Iris pigment epithelial cell (primary cell): ENCODE data around the gene SLC8B1.

Experiments
- DNase-seq: peaks from one replicate; pipeline ENCODE4 v3.0.0-alpha.2; 2011; ENCODE audit warnings: low read depth

Gene SLC8B1

DNA sequence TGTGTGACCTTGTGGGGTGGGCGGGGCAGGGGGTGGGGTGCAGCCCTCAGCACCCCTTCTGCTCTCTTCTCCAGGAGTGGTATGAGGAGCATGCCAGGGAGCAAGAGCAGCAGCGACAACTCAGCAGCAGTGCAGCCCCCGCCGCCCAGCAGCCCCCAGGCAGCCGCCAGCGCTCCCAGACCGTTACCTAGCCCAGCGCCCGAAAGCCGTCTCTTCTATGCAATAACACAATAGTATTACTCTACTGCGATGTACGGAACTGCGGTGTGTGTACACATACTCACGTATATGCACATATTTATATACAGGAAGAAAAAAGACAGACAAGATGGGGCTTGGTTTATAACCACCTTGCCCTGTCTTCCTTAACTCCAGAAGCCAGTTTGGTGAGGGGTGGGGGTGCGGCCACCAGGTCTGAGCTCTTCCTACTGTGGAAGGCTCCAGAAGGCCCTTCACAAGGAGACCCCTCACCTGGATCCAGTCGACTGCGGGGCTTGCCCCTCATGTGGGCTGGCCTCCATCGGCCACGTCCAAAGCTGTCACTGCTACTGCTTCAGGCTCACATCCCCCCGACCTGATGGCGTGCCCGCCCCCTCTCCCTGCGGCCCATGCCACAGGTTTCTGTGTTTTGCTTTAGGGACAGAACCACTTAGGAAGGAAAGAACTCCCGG, 38.9 kb downstream of the SLC8B1 start:
- no peak for DNase-seq

GRCh38 chr12:113293100-113293499, 41.8 kb downstream of the SLC8B1 start:
- DNase-seq, result no peak

DNA sequence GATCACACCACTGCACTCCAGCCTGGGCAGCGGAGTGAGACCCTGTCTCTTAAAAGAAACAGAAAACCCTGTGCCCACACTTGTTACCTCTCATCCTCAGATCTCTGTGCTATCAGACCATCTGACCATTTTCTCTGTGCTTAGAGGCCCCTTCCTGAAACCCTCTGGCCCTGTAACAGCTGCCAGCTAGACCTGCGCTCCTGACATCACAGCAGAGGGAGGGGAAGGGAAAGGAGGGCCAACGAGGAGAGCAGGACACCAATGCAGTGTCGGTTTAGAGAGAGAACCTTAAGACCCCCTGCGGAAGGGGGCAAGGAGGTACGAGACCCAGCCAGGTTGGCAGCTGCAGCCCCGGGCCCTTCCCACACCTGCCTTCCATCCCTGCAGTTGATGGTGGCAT, 42.4 kb downstream of the SLC8B1 start:
- DNase-seq, result no peak

DNA sequence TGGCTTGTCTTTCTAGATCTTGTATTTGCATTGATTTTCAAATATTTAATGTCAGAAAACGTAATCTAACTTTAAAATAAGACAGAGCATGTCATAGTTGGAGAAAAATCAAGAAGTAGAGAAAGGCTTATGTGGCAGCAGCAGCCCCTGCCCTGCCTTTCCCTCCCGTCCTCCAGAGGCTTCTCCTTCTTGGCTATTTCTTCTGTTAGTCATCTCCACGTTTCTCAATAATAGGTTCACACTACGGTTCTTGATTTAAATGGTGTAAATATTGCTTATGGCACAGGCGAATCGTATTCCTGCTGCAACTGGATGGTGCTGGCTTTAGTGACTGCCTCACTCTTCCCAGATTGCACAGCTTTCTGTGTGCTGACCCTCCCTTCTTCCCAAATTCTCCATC, 42.8 kb downstream of the SLC8B1 start:
- peak; percentile 88 for DNase-seq

DNA sequence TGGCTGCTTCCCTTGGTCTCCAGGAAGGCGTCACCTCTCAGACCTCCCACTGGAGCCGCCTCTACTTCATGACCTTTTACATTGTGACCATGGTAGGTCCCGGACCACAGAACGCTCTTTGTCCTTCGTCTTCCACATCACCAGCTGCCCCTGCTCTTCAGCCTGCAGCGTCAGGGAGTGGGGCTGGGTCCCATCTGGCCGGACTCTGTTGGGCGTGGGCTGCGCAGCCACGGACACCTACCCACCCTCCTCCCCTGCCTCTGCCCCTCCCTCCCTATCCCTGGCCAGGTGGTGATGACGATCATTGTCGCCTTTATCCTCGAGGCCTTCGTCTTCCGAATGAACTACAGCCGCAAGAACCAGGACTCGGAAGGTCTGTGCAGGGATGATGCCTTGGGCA, 43.3 kb downstream of the SLC8B1 start:
- DNase-seq, result no peak

- DNase-seq, result no peak
Measured at GRCh38 chr12:113290506-113290905, 44.4 kb downstream of the SLC8B1 start.

- no peak for DNase-seq
Measured at GRCh38 chr12:113289361-113289760, 45.5 kb downstream of the SLC8B1 start.

- no peak for DNase-seq
Measured at GRCh38 chr12:113287899-113288282, 47.0 kb downstream of the SLC8B1 start.

DNA sequence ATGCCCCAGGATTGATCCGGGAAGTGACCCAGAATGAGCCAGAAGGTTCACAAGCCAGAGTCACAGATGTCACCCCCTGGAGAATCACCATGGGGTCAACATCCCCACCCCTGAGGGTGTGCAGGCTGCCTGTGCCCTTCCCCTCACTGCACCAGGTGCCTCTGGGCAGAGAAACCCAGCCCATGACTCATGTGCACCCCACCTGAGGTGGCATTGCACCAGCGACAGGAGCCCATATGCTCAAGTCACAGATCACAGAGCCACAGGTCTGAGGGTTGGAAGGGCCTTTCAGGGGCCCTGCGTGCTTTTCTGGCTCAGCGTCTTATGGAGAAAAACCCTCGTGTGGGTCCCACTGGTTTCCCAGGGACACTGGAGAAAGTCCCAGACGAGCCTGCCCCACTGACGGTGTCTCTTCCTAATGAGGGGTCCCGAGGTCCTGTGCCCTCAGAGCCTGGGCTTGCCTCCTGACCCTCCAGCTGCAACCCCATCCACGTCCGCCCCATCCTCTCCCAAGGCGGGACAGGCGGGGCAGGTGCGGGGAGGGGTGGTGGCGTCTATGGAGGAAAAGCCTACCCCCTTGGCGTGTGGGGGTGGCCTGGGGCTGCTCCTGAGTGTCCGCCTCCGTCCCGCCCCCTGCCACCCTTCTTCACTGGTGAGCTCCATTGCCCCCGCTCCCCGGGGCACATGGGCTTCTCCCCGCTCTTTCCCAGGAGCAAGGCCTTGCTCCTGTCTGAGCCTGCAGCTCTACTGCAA, 47.6 kb downstream of the SLC8B1 start:
- no peak for DNase-seq

GRCh38 chr12:113286712-113287111, 48.2 kb downstream of the SLC8B1 start:
- DNase-seq, result no peak

DNA sequence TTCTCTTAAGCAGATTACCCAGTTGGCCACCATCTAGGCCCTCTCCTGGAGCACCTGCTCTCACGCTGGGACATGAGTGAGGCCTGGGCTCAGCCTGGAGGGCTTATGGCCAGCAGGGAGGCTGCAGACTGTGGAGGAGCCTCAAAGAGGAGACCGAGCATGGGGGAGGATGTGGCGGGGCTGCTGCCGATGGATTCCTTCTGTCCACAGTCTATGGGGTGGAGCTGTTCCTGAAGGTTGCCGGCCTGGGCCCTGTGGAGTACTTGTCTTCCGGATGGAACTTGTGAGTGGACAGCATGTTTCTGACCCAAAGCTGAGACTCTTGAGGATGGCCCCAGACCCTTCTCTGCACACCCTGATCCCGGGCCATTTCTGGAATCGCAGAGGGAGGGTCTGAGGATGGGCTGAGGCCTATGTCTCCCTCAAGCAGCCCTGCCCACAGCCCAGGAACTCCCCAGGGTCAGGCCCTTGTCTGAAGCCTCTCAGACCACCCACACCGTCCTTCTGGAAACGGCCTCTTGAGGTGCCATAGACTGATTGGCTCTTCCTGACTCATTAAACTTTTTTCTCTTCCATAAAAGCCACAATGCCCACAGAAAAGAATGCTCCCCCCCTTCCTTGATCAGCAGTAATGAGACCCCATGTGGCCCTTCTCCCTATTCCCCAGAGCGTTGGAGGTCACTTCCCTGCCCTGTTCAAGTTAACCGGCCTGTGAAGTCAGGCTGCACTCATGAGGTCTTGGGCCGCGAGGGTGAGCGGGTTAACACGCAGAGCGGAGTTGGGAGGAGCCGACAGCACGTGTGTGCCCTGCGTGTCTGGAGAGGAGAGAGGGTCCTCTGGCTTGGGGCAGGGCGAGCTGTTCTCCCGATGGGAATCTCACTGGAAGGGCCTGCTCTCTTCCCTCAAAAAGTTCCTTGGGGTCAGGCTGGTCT, 49.0 kb downstream of the SLC8B1 start:
- DNase-seq, result no peak

- DNase-seq, result no peak
Measured at GRCh38 chr12:113284751-113285150, 50.2 kb downstream of the SLC8B1 start.

DNA sequence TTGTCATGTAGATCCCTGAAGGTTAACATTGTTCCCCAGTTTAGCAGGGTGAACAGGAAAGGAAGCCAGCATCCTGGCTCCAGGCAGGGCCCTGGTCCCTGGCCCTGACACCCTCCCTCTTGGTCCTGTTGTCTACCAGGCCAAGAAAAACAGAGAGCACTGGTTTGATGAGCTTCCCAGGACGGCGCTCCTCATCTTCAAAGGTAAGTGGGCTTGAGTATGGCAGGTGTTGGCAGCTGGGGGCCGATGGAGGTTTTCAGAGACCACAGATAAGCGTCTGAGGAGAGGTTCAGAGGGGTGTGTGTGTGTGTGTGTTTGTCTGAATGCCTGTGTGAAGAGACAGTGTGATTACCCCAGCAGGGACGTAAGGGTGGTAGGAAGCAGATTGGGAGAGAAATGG, 56.3 kb downstream of the SLC8B1 start:
- DNase-seq, result no peak

- DNase-seq, result no peak
Measured at GRCh38 chr12:113278141-113278540, 56.8 kb downstream of the SLC8B1 start.

GRCh38 chr12:113277511-113277910, 57.4 kb downstream of the SLC8B1 start:
- no peak for DNase-seq

GRCh38 chr12:113276946-113277500, 57.9 kb downstream of the SLC8B1 start:
- DNase-seq, result no peak

DNA sequence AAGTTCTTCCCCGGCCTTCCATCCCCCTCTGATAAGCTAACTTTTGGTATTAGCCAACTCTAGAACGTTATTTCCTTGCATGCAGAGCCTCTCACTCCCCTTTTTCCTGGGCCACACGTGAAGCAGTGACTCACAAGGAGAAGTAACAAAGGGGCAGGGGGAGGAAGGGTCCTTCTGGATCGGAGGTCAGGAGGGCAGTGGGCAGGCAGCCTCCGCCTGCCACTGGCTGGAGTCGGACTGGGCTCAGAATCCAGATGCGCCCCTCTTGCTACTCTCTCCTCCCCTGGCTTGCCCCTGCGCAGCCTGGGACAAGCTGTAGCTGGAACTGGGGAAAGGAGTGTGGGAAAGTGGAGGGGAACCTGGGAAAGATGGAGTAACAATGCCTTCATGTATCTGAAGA, 58.6 kb downstream of the SLC8B1 start:
- DNase-seq, result no peak

- no peak for DNase-seq
Measured at GRCh38 chr12:113274848-113275247, 60.1 kb downstream of the SLC8B1 start.

GRCh38 chr12:113273053-113273725, 61.7 kb downstream of the SLC8B1 start:
- peak; percentile 45 for DNase-seq

GRCh38 chr12:113271853-113272561, 62.9 kb downstream of the SLC8B1 start:
- DNase-seq, result peak; percentile 84

DNA sequence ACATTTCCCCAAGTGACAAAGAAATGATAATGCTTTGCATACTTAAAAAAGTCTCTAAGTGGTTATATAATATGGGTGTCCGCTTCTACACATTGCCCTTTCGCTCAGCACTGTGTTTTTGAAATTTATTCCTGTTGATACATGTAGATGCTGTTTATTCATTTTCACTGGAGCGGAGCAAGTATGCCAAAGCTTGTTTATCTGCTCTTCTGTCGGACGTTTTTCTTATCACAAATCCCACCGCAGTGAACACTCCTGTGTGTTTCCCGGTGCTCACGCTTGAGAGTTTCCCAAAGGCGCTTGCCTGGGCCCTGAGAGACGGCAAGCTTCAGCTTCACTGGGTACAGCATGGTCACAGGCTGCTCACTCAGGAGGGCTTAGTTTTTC, 63.5 kb downstream of the SLC8B1 start:
- DNase-seq, result no peak
